Panc1 (cell line): Measurements from ENCODE around the gene MGMT. TPM values are rescaled to one million over a fixed set of nuclear protein-coding genes. Genes with fewer than 3 reads are reported as not detected.

Experiments
- ATAC-seq: fragments of 200-7000 bp; cut with Tn5 transposase; 2 replicates; pipeline ENCODE4 v1.9.1; 2020; ENCODE audit warnings: mild to moderate bottlenecking, moderate library complexity
- BruUV-seq: library from RNA; stranded (reverse); fragments of 400-500 nt; replicated peaks from 2 replicates; lab custom pipeline; 2021; lab: Mats Ljungman, UMichigan
- CTCF ChIA-PET: fragments of 300-600 bp; sonication (Branson Sonifier 250); formaldehyde crosslinking; loops from one replicate; lab custom pipeline; 2022; ENCODE audit warnings: antibody characterized with exemption; lab: Charles Lee
- POLR2A ChIA-PET: fragments of 300-600 bp; sonication (Branson Sonifier 250); formaldehyde crosslinking; loops from one replicate; lab custom pipeline; 2022; ENCODE audit warnings: antibody characterized with exemption; lab: Charles Lee
- DNase-seq: peaks from one replicate; pipeline ENCODE4 v3.0.0-alpha.2; 2010; ENCODE audit warnings: low read depth, low spot score
- H3K27ac ChIP-seq: 2 replicates; pipeline ENCODE4 v1.5.1; 2011; ENCODE audit warnings: mild to moderate bottlenecking, low read length, inconsistent platforms
- H3K27me3 ChIP-seq: fragments of 200-500 bp; sonication (Bioruptor generic); 2 replicates; pipeline ENCODE4 v1.6.0; 2014; ENCODE audit warnings: low read length, inconsistent platforms; ENCODE audit not compliant: control insufficient read depth, insufficient read depth
- H3K36me3 ChIP-seq: fragments of 200-500 bp; sonication (Bioruptor generic); 2 replicates; pipeline ENCODE4 v1.5.1; 2014; ENCODE audit warnings: inconsistent platforms, mild to moderate bottlenecking, low read length, moderate library complexity; ENCODE audit not compliant: control insufficient read depth, insufficient read depth
- H3K4me1 ChIP-seq: 2 replicates; pipeline ENCODE4 v1.5.1; 2011; ENCODE audit warnings: inconsistent platforms, mild to moderate bottlenecking, low read length, moderate library complexity; ENCODE audit not compliant: control insufficient read depth, insufficient read depth
- H3K4me3 ChIP-seq, 2 experiments: 2 replicates each; pipeline ENCODE4 v1.5.1; 2011 to 2012; ENCODE audit warnings: low read depth in 2 of 2, low read length in 2 of 2, mild to moderate bottlenecking in 2 of 2, inconsistent platforms in 1 of 2, moderate library complexity in 1 of 2
- H3K9me3 ChIP-seq: fragments of 200-500 bp; sonication (Bioruptor generic); 2 replicates; pipeline ENCODE4 v1.5.1; 2014; ENCODE audit warnings: low read depth, mild to moderate bottlenecking, inconsistent platforms, low read length, moderate library complexity; ENCODE audit not compliant: control insufficient read depth, insufficient read depth
- CTCF ChIP-seq: fragments of 450-650 bp; IDR thresholded peaks from 2 replicates; pipeline ENCODE4 v1.5.1; 2017; ENCODE audit warnings: mild to moderate bottlenecking
- POLR2AphosphoS5 ChIP-seq: IDR thresholded peaks from 2 replicates; pipeline ENCODE4 v1.6.1; 2012; ENCODE audit warnings: mild to moderate bottlenecking, low read depth, low read length, moderate library complexity
- REST ChIP-seq, 2 experiments: IDR thresholded peaks; 2 replicates each; pipeline ENCODE4 v1.6.1; 2011 to 2012; ENCODE audit warnings: low read depth in 2 of 2, control low read depth in 1 of 2, low read length in 1 of 2, mild to moderate bottlenecking in 1 of 2, moderate library complexity in 1 of 2; ENCODE audit not compliant: insufficient read depth in 1 of 2
- SIN3A ChIP-seq: IDR thresholded peaks from 2 replicates; pipeline ENCODE4 v1.6.1; 2012; ENCODE audit warnings: low read depth, mild to moderate bottlenecking, low read length, moderate library complexity, borderline replicate concordance; ENCODE audit not compliant: insufficient read depth
- TCF7L2 ChIP-seq: IDR thresholded peaks from 2 replicates; pipeline ENCODE4 v1.6.1; 2011; ENCODE audit warnings: mild to moderate bottlenecking, low read depth, low read length, inconsistent platforms
- in situ Hi-C: cut with HindIII; loops from 2 replicates; pipeline ENCODE4 v1.10.0; 2016; ENCODE audit warnings: low sequenced_read_pairs, low pct_unique_long_range_greater_than_20kb
- intact Hi-C: fragments of 100-400 bp; cut with micrococcal nuclease; formaldehyde crosslinking; loops from one replicate; pipeline ENCODE4 v1.10.0; 2022; ENCODE audit not compliant: unreplicated experiment
- total RNA-seq: library from RNA; stranded (reverse); gene quantifications from one replicate; pipeline ENCODE4 v1.2.1, GENCODE V29; 2021; ENCODE audit not compliant: unreplicated experiment

MGMT gene
- total RNA-seq, 1 experiment from 2014 or later = 27.3 TPM

GRCh38 chr10:129683920-129684319 is 216.9 kb downstream of the MGMT start:
- in situ Hi-C loops (no loop called here), intact Hi-C loops (no loop called here)
- no TSS peak for BruUV-seq
- Histone ChIP-seq H3K9me3 (no peaks in the 10 kb centered on the region), H3K27ac (no peak overlapping the region), H3K27me3 (no peaks in the 10 kb centered on the region), H3K4me3 (no peak overlapping the region), H3K36me3 (no peaks in the 10 kb centered on the region), H3K4me1 (no peaks in the 10 kb centered on the region)
- ChIA-PET POLR2A (no interaction called here), CTCF (no interaction called here)
- ATAC-seq = no peak
- DNase-seq = no peak
- no peak for TF ChIP-seq POLR2AphosphoS5
- no peak for TF ChIP-seq TCF7L2
- no peak for TF ChIP-seq SIN3A
- no peak for TF ChIP-seq CTCF
- TF ChIP-seq REST (IDR thresholded peaks at IDR 0.05; ENCODE audit: insufficient read depth in 1 of 2, low read depth in 2 of 2, low read length in 1 of 2) = no peak

GRCh38 chr10:129685271-129685670 is 218.2 kb downstream of the MGMT start:
- H3K27me3 ChIP-seq = no peaks in the 10 kb centered on the region
- no peak overlapping the region for H3K27ac ChIP-seq
- H3K9me3 ChIP-seq = no peaks in the 10 kb centered on the region
- ChIA-PET CTCF (no interaction called here), POLR2A (no interaction called here)
- ATAC-seq = no peak
- no peak overlapping the region for H3K4me3 ChIP-seq
- in situ Hi-C loops (no loop called here), intact Hi-C loops (no loop called here)
- H3K36me3 ChIP-seq = no peaks in the 10 kb centered on the region
- no peaks in the 10 kb centered on the region for H3K4me1 ChIP-seq
- BruUV-seq = no TSS peak
- no peak for DNase-seq
- TF ChIP-seq CTCF (no peak), POLR2AphosphoS5 (no peak), SIN3A (no peak), REST (IDR thresholded peaks at IDR 0.05; ENCODE audit: insufficient read depth in 1 of 2, low read depth in 2 of 2, low read length in 1 of 2) (no peak)
